CD4-positive, alpha-beta T cell treated with Interleukin-12 subunit alpha and Interleukin-12 subunit beta, for 1 hour (primary cell): ENCODE results near the gene IFNL3.
A peak's percentile ranks its signal among the peaks of the same experiment; 100 is the strongest.
"Not testable (repeated sequence)": the region's sequence is repeated elsewhere in the genome, so short reads cannot be mapped to it uniquely, and the experiment has no call there.

Experiments
- DNase-seq: peaks from one replicate; pipeline ENCODE4 v3.0.0-alpha.2; 2020

Gene IFNL3

DNA sequence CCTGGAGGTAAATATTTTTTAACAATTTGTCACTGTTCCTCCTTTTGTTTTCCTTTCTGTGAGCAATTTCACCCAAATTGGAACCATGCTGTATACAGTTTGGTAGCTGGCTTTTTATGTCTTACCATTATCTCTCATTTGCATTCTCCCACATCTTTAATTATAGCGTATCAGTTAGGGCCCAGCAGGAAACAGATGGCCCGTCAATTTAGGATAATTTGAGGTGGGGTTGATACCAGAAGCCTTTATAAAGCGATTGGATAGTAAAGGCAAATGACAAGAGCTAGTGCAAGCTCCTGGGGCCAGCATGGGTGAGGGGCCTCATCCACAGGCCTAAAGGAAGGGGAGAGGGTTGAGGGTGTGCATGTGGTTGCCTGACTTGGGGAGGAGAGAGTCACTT, 7.7 kb upstream of the IFNL3 start:
- DNase-seq, result no peak

DNA sequence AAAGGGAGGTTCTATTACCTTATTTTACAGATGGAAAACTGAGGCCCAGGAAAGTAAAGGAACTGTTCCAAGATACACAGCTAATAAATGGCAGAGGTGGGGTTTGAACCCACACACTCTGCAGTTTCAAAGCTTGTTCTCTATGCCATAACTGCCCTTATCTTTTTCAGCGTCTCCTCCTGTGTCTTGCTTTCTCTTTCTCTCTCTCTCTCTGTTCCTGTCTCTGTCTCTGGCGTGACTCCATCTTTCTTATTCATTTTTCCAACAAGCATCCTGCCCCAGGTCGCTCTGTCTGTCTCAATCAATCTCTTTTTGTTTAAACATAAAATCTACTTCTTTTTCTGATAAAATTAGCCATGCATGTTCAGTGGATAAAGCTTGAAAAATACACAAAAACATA, 7.0 kb upstream of the IFNL3 start:
- no peak for DNase-seq

DNA sequence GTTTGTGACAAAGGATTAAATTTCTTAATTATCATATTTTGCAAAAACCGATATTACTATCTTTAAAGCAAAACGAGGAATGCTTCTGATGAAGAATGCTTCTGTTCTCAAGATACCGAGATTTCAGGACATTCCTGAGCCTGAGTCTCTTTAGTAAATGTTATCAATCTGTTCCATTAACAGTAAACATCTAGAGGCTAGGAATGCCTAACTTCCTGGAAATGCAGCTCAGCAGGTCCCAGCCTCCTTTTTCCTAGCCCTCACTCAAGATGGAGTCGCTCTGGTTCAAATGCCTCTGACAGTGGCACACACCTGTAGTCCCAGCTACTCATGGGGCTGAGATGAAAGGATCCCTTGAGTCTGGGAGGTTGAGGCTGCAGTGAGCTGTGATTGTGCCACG, 6.3 kb upstream of the IFNL3 start:
- no peak for DNase-seq

DNA sequence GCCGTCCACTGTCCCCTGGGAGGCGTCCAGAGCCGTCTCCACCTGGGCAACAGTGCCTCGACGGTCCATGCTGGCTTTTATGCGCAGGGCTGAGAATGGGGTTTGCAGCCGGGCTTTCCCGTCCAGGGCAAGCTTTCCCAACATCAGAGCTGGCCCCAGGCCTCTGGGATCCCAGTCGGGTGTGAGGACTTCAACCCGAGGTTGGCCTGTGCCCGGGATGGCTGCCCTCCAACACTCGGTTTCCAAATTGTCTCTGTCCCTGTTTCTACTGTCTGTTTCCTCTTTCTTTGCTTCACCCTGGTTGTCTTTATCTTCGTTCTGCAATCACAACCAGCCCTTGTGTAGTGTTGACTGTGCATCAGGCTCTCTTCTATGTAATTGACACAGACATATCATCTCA, 4.0 kb upstream of the IFNL3 start, which contains the start of gene IFNL4:
Gene IFNL4, minus strand, starts transcription at position 51 of the 400 bp plus-strand sequence.
- no peak for DNase-seq

DNA sequence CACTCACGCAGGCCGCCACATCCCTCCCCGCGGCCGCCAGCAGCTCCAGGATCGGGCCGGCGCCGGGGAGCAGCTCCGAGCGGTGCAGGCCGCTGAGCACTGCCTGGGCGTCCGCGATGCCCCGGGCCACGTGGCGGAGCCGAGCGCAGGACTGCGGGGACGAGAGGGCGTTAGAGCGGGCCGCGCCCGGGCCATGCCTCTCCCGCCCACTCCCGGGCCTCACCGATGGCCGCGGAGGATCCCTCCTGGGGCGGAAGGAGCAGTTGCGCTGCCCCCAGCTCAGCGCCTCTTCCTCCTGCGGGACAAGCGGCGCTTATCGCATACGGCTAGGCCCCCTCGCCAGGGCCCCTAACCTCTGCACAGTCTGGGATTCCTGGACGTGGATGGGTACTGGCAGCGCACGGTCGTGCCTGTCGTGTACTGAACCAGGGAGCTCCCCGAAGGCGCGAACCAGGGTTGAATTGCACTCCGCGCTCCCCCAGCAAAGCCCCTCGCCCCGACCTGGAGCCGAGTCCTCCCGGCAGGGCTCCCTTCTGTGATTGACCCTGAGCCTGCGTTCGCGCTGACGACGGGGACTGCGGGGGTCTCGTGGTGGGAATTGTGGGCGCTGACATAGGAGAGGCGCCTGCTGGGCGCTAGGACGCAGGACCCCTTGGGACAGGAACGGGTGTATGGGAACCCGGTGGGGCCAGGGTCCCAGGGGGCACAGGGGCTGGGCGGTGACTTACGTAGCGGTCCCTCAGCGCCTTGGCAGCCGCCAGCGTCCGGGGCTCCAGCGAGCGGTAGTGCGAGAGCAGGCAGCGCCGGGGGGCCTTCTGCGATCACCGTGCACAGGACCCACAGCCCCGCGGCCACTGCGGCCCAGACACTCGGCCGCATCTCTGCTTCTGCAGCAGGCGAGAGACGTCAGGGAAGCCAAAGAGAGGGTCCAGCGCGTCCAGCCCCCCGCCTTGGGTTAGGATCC, 3.2 kb upstream of the IFNL3 start:
- no peak for DNase-seq

DNA sequence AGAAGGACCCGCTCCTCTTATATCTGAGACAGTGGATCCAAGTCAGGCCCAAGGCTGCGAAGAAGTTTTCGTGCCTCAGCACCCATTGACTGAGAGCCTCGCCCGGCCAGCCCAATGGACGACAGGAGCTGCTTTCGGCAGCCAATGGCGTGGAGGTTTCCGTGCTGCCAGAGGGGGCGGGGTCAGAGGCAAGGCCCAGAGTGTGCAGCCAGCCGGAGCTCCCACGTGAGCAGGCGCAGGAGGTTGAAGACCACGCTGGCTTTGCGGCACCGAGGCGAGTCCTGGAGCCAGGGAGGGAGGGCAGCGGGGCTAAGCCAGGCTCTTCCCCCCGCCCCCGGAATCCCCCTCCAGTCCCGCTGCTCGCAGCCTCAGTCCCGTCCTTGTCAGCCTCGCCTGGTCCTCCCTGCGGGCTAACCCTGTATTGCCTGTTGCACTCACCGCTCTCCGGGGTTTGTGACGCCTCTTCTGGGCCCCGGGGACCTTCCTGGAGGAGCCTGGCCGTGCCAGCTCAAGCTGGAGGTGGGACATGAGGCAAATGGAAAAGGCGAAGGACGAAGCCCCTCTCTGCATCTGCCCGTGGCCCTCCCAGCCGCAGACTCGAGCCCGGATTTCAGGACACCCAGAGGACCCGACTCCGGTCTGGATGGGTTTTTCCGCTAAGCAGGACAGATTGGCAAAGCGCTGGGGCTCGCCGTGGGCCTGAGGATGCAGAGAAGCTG, 2.3 kb upstream of the IFNL3 start:
- DNase-seq, result peak; percentile 53

DNA sequence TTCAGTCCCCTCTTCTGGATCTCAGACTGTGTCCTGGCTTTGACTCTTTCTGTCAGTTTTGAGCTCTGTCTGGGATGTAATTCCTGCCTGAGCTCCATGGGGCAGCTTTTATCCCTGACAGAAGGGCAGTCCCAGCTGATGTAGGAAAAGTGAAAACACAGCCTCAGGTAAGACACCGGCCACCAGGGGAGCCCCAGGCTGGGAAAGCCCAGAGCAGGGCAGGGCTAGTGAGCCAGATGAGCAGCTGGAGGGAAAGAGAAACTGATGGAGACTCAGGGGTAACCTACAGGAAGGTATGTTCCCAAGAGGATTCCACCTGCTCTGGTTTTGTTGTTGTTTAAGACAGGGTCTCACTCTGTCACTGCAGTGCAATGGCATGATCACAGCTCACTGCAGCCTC, 360 bp upstream of the IFNL3 start:
- not testable (repeated sequence) for DNase-seq

DNA sequence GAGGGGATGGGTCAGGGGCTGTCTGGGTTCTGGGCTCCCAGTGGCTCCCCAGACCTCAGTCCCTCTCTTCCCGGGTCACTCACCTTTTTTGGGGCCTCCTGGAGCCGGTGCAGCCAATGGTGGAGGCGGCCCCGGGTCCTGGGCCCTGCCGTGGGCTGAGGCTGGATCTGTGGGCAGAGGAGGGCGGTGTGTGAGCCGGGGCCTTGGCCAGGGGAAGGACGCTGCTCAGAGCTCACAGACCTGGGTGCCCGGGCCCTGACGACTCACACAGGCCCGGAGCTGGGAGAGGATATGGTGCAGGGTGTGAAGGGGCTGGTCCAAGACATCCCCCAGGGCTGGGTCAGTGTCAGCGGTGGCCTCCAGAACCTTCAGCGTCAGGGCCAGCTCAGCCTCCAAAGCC, 1.1 kb downstream of the IFNL3 start:
- DNase-seq, result not testable (repeated sequence)

DNA sequence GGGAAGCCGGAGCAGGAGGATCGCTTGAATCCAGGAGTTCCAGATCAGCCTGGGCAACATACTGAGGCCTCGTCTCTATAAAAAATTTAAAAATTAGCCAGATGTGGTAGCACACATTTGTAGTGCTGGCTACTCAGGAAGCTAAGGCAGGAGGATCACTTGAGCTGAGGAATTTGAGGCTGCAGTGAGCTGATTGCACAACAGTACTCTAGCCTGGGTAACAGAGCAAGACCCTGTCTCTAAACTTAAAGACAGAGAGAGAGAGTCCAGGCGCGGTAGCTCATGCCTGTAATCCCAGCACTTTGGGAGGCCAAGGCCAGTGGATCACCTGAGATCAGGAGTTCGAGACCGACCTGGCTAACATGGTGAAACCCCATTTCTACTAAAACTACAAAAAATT, 4.4 kb downstream of the IFNL3 start:
- no peak for DNase-seq

DNA sequence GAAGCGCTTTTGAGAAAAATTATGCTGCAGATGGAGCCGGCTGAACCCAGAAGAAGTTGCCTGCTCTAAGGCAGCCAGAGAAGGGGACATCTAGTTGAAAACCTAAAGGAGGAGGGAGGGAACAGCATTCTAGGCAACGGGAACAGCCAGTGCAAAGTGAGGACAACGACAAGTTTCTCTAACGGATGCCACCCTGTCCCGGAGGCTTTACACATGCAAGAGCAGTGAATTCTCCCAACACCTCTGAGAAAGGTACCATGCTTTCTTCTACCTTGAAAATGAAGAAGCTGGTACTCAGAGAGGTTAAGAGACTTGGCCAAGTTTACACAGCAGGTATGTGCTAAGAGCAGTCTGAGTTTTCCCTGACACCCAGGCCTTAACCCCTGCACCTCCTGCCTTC, 5.9 kb downstream of the IFNL3 start:
- DNase-seq, result no peak

DNA sequence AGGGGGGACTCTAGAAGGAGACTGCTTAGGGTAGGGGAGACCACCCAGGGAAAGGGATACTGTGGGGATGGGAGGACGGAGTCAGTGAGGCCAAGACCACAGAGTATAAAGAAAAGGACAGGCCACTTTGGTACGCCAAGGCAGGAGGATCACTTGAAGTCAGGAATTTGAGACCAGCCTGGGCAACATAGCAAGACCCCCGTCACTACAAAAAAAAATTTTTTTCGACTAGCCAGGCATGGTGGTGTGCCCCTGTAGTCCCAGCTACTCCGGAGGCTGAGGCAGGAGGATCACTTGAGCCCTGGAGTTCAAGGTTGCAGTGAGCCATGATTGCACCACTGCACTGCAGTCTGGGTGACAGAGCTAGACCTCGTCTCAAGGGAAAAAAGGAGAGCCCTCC, 6.6 kb downstream of the IFNL3 start:
- DNase-seq, result no peak

DNA sequence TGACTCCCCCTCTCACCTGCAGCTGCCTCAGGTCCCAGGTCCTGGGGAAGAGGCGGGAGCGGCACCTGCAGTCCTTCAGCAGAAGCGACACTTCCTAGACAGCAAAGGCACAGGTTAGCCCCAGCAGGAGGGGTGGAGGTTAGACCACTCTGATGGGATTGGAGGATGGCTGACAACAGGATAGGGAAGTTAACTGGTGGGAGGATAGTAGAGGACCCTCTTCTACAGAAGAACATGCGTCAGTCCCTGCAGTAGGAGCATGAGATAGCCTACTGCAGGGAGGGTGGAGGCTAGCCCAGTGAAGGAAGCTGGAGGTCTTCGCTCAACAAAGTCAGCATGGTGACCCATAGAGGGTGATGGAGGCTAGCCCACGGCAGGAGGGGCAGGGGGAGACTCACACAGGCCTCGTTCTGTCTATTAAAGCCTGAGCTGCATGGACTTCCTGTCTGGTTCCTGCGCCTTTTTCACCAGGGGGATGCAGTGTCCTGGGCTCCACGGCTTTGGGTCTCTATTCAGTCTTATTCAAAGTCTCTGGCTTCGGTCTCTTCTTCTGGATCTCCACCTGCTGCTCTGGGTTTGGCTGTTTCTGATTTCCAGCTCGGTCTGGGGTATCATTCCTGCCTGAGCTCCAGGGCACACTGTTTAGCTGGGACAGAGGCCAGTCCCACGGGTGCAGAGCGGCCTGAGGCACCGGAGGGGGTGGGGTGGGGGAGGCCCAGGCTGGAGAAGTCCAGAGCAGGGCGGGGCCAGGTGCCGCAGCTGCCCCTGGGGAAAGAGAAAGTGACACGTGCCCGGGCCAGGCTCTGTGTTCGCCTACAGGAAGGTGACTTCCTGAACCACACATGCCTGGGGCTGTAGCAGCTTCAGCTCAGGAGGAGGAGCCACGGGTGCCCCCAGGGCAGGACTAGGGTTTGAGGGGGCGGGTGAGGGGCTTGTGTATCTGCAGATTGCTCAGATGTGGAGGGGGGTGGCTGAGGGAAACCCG, 7.3 kb downstream of the IFNL3 start:
- DNase-seq, result peak; percentile 43

DNA sequence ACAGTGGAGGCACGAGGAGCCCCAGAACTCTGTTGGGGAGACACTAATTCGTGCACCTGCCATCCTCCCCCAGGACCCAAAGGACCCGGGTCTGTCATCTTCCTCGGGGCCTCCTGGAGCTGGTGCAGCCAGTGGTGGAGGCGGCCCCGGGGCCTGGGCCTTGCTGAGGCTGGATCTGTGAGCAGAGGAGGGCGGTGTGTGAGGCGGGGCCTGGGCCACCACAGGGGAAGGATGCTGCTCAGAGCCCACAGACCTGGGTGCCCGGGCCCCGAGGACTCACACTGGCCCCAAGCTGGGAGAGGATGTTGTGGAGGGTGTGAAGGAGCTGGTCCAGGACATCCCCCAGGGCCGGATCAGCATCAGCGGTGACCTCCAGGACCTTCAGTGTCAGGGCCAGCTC, 8.3 kb downstream of the IFNL3 start:
- DNase-seq, result peak; percentile 31

DNA sequence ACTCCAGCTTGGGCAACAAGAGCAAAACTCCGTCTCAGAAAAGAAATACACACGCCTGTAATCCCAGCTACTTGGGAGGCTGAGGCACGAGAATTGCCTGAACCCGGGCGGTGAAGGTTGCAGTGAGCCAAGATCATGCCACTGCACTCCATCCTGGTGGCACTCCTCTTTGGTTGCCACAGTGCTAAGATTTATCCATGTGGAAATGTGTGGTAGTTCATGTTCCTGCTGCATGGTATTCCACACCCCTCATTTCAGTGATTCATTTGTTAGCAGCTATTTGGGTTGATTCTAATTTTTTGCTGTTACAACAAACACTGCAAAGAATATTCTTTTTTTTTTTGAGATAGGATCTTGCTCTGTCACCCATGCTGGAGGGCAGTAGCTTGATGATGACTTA, 12.1 kb downstream of the IFNL3 start:
- DNase-seq, result no peak

DNA sequence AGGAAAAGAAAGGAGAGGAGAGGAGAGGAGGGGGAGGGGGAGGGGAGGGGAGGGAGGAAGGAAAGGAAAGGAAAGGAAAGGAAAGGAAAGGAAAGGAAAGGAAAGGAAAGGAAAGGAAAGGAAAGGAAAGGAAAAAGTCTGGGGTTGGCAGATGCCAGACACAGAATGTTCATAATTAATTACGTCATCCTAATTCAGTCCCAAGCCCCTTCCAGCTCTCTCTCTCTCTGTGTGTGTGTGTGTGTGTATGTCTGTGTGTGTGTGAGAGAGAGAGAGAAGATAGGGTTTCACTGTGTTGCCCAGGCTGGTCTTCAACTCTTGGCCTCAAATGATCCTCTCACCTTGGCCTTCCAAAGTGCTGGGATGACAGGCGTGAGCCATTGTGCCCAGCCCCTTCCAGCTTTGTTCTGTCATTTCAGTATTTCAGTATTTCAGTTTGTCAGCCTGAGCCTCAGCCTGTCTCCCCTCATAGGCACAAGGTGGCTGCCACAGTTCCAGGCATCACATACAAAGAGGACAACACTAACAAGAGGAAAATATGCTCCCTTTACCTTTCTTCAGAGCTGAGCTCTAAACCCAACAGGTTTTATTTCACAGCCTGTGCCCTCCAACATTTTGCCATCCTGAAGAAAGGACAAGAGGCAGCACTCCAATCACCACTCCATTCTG, 14.6 kb downstream of the IFNL3 start:
- no peak for DNase-seq

DNA sequence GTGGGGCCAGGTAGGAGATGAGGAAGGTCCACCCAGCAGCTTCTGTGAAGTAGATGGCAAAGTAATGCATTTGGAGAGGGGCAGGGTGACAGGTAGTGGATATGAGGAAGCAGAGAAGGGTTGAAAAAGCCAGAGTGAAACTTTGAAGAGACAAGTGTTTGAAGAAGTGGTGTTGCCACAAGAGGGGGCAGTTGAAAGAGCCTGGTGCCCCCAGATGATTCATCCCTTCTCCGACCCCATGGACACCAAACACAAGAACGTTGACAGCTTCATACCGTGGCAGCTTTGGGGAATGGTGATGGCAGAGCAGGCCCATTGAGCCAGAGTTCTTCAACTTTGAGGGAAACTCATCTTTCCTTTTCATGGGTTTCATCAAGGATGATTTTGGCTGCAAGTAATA, 19.9 kb downstream of the IFNL3 start:
- DNase-seq, result no peak

DNA sequence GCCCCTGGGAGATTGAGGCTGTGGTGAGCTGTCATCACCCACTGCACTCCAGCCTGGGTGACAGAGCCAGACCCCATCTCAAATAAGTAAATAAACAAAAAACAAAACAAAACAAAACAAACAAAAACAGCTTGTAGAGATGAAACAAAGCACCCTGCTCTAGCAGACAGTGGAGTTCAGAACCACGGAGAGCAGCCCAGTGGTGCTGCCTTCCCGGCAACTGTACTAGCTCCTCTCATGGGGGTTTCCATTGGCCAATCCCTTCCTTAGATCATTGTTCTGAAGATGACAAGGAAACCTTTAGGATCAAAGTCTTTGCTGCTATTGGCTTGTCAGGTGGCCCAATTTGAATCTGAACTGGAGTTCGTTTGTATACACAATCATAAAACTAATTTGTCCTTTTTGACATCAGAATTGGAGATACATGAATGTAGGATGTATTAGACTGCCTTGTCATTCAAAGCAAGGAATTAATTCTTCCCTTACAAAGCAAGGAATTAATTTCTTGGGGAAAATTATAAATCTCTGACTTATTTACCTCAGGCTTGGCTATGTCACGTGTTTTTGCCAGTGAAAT, 21.0 kb downstream of the IFNL3 start:
- no peak for DNase-seq

DNA sequence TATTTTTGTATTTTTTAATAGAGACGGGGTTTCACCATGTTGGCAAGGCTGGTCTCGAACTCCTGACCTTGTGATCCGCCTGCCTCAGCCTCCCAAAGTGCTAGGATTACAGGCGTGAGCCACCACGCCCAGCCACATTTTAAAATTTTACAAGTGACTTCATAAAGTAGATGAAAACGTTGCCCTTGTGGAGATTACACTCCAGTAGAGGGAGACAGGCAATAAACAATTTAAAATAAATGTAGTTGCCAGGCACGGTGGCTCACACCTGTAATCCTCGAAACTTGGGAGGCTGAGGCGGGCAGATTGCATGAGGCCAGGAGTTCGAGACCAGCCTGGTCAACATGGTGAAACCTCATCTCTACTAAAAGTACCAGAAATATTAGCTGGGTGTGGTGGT, 25.7 kb downstream of the IFNL3 start:
- DNase-seq, result peak; percentile 20

DNA sequence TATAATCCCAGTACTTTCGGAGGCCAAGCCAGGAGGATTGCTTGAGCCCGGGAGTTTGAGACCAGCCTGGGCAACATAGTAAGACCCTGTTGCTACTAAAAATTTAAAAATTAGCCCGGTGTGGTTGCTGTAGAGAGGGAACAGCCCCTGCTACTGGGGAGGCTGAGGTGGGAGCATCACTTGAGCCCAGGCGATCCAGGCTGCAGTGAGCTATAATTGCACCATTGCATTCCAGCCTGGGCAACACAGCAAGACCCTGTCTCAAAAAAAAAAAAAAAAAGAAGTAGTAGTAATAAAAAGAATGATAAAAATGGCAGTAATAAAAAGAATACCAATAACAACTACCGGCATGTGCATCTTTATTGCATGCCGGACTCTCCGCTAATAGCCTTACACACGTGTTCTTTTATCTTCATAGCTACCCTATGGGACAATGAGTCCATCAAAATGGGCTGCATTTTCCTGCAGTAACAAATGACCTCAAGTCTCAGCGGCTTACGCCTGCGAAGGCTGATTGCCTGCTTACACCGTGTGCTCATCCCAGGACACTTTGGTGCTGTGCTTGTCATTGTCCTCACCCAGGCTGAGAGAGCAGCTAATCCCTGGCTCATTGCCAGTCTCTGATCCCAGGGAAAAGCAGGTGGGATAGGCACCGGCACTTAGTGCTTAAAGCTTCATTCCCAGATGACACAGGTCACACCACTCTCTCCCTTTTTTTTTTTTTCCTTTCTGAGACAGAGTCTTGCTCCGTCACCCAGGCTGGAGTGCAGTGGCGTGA, 26.4 kb downstream of the IFNL3 start:
- DNase-seq, result no peak

DNA sequence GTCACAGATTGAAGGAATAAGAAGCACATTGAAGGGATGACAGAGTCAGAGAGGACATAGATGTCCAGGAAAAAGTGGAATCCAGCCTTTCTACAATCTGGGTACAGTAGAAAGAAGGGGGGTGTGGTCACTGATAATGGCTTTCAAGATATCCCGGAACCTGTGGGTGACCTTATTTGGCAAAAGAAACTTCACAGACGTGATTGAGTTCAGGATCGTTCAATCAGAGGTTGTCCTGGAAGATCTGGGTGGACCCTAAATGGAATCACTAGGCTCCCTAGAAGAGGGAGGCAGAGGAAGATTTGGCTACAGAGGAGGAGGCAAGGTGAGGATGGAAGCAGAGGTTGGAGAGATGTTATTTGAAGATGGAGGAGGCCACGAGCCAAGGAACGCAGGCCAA, 27.7 kb downstream of the IFNL3 start:
- DNase-seq, result no peak

DNA sequence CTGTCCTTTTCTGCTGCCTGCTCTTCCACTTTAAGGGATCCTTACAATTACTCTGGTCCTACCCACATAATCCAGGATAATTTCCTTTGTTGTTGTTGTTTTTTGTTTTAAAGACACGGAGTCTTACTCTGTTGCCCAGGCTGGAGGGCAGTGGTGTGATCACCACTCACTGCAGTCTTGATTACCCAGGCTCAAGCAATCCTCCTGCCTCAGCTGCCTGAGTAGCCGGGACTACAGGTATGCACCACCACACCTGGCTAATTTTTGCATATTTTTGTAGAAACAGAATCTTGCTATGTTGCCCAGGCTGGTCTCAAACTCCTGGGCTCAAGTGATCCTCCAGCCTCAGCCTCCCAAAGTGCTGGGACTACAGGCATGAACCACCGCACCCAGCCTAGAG, 29.5 kb downstream of the IFNL3 start:
- DNase-seq, result not testable (repeated sequence)
